Mucosa of stomach (tissue), 1 donor: ENCODE measurements around the gene IGSF8.

Source experiments
- H3K27me3 ChIP-seq: one replicate; pipeline ENCODE4 v1.7.0; 2013; ENCODE audit warnings: mild to moderate bottlenecking, low read length; ENCODE audit not compliant: control insufficient read depth, insufficient read depth
- H3K36me3 ChIP-seq: one replicate; pipeline ENCODE4 v1.7.0; 2013; ENCODE audit warnings: low read length; ENCODE audit not compliant: control insufficient read depth, insufficient read depth
- H3K4me1 ChIP-seq: one replicate; pipeline ENCODE4 v1.7.0; 2013; ENCODE audit warnings: mild to moderate bottlenecking, low read length; ENCODE audit not compliant: control insufficient read depth, insufficient read depth
- H3K4me3 ChIP-seq: one replicate; pipeline ENCODE4 v1.7.0; 2013; ENCODE audit warnings: low read length
- H3K9ac ChIP-seq: one replicate; pipeline ENCODE4 v1.7.0; 2013; ENCODE audit warnings: mild to moderate bottlenecking, low read length, moderate library complexity
- H3K9me3 ChIP-seq: one replicate; pipeline ENCODE4 v1.7.0; 2013; ENCODE audit warnings: mild to moderate bottlenecking, low read length, moderate library complexity; ENCODE audit not compliant: control insufficient read depth
- donor health status: Pancreatic carcinoma.

IGSF8 gene, protein sequence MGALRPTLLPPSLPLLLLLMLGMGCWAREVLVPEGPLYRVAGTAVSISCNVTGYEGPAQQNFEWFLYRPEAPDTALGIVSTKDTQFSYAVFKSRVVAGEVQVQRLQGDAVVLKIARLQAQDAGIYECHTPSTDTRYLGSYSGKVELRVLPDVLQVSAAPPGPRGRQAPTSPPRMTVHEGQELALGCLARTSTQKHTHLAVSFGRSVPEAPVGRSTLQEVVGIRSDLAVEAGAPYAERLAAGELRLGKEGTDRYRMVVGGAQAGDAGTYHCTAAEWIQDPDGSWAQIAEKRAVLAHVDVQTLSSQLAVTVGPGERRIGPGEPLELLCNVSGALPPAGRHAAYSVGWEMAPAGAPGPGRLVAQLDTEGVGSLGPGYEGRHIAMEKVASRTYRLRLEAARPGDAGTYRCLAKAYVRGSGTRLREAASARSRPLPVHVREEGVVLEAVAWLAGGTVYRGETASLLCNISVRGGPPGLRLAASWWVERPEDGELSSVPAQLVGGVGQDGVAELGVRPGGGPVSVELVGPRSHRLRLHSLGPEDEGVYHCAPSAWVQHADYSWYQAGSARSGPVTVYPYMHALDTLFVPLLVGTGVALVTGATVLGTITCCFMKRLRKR

DNA sequence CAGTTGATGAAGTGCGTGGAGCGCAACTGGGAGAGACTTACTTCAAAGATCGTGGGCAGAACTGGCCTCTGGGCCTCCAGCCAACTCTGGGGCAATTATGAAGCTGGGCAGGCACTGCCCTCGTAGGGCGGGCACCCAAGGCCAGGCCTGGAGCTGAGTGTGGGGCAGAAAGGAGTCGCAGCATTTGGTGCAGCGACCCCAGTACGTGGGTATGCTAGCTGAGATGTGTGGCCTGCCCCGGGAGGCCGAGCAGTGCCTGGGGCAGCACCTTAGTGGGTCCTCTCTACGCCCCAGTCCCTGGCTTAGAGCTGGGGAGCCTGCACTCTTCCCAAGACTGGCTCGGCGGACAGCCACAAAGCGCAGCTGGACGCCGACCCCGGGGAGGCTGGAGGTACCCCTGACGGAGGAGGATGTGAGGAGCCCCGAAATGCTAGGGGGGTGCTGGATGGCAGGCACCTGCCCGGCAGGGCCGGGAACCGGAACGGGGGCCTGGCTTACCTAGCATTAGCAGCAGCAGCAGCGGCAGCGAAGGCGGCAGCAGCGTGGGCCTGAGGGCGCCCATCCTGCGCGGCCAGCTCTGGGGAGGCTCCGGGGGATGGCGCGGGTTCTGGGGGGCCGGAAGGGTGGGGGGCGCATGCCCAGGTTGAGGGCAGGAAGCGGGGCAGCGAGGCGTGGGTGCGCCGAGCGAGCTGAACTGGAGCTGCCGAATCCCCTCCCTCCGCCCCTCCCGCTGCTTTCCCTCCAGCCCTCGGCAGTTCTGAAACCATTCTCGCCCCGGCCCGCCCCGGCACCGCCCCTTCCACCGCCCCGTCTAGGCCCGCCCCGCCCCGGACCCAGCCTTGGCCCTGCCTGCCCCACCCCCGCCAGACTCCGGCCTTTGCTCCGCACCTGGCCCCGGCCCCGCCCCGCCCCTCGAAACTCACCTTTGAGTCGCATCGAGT, at the start of gene IGSF8:
IGSF8 (minus strand) TSS at position 709 of the 941 bp plus-strand sequence; CDS start at position 562, 147 bp downstream.
- peak within 1 kb of the TSS; percentile 82 for H3K9ac ChIP-seq
- no peaks in the 10 kb centered on the region for H3K9me3 ChIP-seq
- H3K4me1 ChIP-seq: peaks cover 53% of the 10 kb centered on the region

DNA sequence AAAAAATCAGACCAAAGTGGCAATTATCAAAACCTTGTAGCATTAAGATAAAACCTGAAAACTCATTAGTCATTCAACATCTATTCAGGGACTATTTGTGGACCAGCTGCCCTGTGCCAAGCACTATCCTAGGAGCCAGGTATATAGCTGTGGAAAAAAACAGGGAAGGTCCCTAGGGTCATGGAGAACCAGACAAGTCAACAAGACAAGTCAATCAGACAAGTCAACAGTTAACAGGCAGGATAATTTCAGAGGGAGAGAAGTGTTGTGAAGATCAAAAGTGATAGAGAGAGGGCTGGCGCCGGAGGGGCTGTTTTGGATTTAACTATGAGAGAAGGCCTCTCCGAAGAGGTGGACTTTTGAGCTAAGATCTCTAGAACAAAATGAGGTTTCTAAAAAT, 49.7 kb upstream of the IGSF8 start:
- H3K4me1 ChIP-seq: no peaks in the 10 kb centered on the region
- no peaks in the 10 kb centered on the region for H3K36me3 ChIP-seq
- H3K4me3 ChIP-seq: no peak overlapping the region
- H3K9ac ChIP-seq: no peak overlapping the region
- H3K27me3 ChIP-seq: no peaks in the 10 kb centered on the region
- H3K9me3 ChIP-seq: no peaks in the 10 kb centered on the region

More for the DNA sequence above, at the start of gene IGSF8:
- Histone ChIP-seq H3K4me3 (peak within 1 kb of the TSS; percentile 73), H3K27me3 (no peaks in the 10 kb centered on the region), H3K36me3 (peaks cover 5% of the 10 kb centered on the region)

DNA sequence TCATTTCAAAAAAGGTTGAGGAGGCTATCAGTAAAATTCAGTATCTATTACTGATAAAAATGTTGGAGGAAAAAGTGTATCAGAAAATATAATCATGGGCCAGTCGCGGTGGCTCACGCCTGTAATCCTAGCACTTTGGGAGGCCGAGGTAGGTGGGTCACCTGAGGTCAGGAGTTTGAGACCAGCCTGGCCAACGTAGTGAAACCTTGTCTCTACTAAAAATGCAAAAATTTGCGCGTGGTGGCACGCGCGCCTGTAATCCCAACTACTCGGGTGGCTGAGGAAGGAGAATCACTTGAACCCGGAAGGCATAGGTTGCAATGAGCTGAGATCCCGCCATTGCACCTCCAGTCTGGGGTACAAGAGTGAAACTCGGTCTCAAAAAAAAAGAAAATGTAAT, 47.7 kb upstream of the IGSF8 start:
- no peaks in the 10 kb centered on the region for H3K36me3 ChIP-seq
- no peaks in the 10 kb centered on the region for H3K4me1 ChIP-seq
- H3K27me3 ChIP-seq: peaks cover 2% of the 10 kb centered on the region
- no peaks in the 10 kb centered on the region for H3K9me3 ChIP-seq
- no peak overlapping the region for H3K4me3 ChIP-seq
- no peak overlapping the region for H3K9ac ChIP-seq

DNA sequence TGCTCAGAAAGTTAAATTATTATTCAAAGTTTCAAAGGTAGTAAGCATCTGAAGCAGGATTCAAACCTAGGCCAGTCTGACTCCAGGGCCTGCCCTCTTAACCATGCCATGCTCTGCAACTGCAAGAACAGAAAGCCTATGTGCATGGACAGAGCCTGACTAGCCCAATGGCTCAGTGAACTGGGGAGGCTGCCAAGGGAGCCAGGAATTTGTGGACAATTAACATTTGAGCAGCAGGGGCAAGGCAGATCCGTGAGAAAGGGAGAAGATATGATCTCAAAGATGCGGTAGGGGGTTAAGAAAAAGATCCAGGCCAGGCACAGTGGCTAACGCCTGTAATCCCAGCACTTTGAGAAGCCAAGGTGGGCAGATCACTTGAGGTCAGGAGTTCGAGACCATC, 46.5 kb upstream of the IGSF8 start:
- Histone ChIP-seq H3K27me3 (peaks cover 3% of the 10 kb centered on the region), H3K9ac (no peak overlapping the region), H3K9me3 (no peaks in the 10 kb centered on the region), H3K36me3 (no peaks in the 10 kb centered on the region), H3K4me3 (no peak overlapping the region), H3K4me1 (no peaks in the 10 kb centered on the region)

DNA sequence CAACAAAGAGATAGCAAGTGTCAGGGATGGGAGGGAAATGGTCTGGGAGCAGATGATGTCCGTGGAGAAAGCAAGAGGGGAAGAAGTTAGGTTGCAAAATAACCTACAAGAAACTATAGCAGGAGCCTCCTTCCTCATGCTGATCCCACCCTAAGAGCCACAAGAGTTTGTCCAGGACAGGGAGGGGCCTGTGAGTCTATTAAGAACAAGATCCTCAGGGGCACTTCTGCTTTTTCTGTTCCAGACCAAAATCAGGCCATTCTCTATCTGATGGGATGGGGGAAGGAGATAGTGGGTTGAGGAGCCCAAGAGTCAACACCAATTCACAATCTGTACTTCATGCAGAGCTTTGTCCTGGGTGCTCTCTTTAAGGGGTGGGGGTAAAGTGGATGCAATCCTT, 45.3 kb upstream of the IGSF8 start:
- Histone ChIP-seq H3K9me3 (no peaks in the 10 kb centered on the region), H3K4me3 (no peak overlapping the region), H3K4me1 (no peaks in the 10 kb centered on the region), H3K27me3 (peaks cover 3% of the 10 kb centered on the region), H3K9ac (no peak overlapping the region), H3K36me3 (no peaks in the 10 kb centered on the region)

DNA sequence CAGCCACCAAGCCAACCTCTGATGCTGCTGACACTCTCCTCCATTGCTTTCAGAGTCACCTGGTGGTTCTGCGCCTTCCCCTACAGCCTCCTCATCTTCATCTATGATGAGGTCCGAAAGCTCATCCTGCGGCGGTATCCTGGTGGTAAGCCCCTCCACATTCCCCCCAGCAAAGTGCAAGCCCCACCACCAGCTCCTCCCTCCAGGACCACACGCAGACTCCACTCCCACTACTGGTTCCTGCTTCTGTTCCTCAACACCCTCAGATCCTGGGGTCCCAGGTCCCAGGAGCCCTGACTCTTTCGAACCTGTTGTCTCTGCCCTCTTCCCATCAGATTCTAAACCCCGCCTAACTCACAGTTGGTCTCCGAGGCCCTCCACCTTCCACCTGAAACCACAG, 41.4 kb upstream of the IGSF8 start:
- Histone ChIP-seq H3K36me3 (no peaks in the 10 kb centered on the region), H3K27me3 (peaks cover 3% of the 10 kb centered on the region), H3K9ac (no peak overlapping the region), H3K4me1 (no peaks in the 10 kb centered on the region), H3K4me3 (no peak overlapping the region), H3K9me3 (no peaks in the 10 kb centered on the region)

DNA sequence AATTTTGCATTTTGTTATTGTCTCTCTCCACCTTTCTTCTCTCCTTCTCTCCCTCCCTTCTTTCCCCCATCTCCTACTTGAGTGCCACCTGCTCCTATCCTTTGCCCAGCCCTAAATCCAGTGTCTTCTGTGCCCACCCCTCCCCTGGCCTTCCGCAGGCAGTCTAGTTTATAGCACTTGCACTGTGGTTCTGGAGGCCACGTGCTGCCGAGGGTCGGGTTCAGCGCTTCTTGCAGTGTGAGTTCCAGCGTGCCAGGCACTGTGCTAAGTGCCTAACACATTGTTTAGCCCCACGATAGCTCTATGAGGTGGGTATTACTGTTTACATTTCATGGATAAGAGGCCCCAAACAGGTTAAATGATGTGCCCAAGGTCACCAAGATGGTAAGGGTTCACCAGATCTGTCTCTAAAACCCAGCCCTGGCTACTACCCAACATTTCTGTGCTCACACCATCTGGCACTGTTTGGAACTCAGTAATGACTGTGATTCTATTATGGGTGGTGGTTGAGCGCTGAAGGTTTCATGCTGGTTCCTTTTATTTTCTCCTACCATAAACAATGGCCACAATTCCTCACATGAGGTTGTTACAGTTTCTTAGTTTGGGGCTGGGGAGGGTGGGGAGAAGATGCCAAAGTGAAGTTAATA, 38.9 kb upstream of the IGSF8 start:
- no peaks in the 10 kb centered on the region for H3K36me3 ChIP-seq
- H3K4me3 ChIP-seq: no peak overlapping the region
- H3K4me1 ChIP-seq: no peaks in the 10 kb centered on the region
- H3K27me3 ChIP-seq: peaks cover 3% of the 10 kb centered on the region
- no peaks in the 10 kb centered on the region for H3K9me3 ChIP-seq
- H3K9ac ChIP-seq: no peak overlapping the region

DNA sequence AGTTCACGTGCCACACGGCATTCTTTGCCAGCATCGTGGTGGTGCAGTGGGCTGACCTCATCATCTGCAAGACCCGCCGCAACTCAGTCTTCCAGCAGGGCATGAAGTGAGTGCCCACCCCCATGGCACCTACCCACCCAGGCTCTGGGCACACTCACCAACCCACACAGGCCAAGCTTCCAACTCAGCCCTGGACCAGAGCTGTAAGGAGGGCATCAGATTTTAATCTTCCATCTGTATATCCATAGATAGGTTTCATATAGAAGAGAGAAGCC, 38.4 kb upstream of the IGSF8 start:
- Histone ChIP-seq H3K9ac (no peak overlapping the region), H3K27me3 (peaks cover 3% of the 10 kb centered on the region), H3K4me3 (no peak overlapping the region), H3K9me3 (no peaks in the 10 kb centered on the region), H3K36me3 (no peaks in the 10 kb centered on the region), H3K4me1 (no peaks in the 10 kb centered on the region)

DNA sequence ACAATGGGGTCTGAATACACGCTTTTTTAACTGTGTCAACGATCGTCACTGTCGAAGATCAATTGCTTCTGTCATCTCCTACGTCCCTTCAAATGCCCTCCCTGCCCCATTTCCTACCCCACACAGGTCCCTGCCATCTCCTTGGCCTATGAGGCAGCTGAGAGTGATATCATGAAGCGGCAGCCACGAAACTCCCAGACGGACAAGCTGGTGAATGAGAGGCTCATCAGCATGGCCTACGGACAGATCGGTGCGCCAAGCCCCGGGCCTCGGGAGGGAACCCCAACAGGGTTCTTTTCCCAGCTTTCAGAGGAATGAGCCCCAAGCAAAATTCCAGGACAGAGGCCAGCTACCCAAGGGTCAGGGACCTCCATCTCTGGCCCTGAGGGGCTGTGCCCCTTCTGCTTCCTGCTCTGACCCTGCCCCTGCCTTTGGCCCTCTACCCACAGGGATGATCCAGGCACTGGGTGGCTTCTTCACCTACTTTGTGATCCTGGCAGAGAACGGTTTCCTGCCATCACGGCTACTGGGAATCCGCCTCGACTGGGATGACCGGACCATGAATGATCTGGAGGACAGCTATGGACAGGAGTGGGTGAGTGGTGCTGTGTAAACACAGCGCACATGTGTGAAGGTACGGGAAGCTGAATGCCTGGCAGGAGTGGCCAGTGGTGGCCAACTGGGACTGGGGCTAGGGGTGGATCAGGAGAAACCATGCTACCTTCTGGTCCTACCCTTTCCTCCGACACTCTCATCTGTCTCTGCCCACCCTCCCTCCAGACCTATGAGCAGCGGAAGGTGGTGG, 37.9 kb upstream of the IGSF8 start:
- Histone ChIP-seq H3K4me1 (no peaks in the 10 kb centered on the region), H3K9ac (no peak overlapping the region), H3K36me3 (no peaks in the 10 kb centered on the region), H3K27me3 (peaks cover 3% of the 10 kb centered on the region), H3K4me3 (no peak overlapping the region), H3K9me3 (no peaks in the 10 kb centered on the region)

DNA sequence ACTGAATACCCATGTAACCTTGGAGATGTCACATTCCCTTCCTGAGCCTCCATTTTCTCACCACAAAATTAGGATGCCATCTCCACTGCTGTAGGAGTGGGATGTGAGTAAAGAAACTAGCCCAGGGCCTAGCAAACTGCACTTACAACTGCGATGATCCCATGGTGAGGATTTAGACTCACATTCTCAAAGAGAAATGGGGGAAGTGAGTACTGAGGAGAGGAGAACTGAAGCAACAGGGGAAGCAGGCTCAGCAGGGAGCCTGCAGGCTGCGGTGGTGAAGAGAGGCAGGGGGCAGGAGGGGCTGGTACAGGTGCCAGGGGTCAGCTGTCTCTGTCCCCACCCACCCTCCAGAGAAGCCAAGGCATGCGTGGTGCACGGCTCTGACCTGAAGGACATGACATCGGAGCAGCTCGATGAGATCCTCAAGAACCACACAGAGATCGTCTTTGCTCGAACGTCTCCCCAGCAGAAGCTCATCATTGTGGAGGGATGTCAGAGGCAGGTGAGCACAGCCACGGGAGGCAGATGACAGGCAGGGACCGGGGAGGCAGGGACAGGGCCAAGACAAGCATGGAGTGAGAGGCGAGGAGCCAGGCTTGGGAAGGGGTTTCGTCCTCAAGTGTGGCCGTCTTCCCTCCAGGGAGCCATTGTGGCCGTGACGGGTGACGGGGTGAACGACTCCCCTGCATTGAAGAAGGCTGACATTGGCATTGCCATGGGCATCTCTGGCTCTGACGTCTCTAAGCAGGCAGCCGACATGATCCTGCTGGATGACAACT, 36.6 kb upstream of the IGSF8 start:
- no peak overlapping the region for H3K9ac ChIP-seq
- no peaks in the 10 kb centered on the region for H3K4me1 ChIP-seq
- H3K36me3 ChIP-seq: no peaks in the 10 kb centered on the region
- H3K27me3 ChIP-seq: peaks cover 5% of the 10 kb centered on the region
- no peaks in the 10 kb centered on the region for H3K9me3 ChIP-seq
- H3K4me3 ChIP-seq: no peak overlapping the region
